Mesenchymal stem cell (in vitro differentiated cells and primary cell): ENCODE results near the gene C10orf62.
A peak's percentile ranks its signal among the peaks of the same experiment; 100 is the strongest.

Experiments
- DNase-seq: peaks from one replicate; pipeline ENCODE4 v3.0.0-alpha.2; 2013
- H2AFZ ChIP-seq: one replicate; pipeline ENCODE4 v1.6.1; 2013; ENCODE audit warnings: low read depth, mild to moderate bottlenecking, control low read depth, inconsistent platforms, low read length, moderate library complexity
- H2AK5ac ChIP-seq: 2 replicates; pipeline ENCODE4 v1.6.1; 2013; ENCODE audit warnings: low read length, moderate library complexity, mild to moderate bottlenecking, inconsistent platforms; ENCODE audit not compliant: severe bottlenecking
- H2BK120ac ChIP-seq: one replicate; pipeline ENCODE4 v1.6.1; 2013; ENCODE audit warnings: low read depth, mild to moderate bottlenecking, inconsistent platforms, low read length, moderate library complexity
- H2BK12ac ChIP-seq, 2 experiments: one replicate each; pipeline ENCODE4 v1.6.1; 2013; ENCODE audit warnings: inconsistent platforms in 2 of 2, low read length in 2 of 2, mild to moderate bottlenecking in 2 of 2, moderate library complexity in 2 of 2, control low read depth in 1 of 2
- H2BK15ac ChIP-seq: one replicate; pipeline ENCODE4 v1.6.1; 2013; ENCODE audit warnings: mild to moderate bottlenecking, low read depth, inconsistent platforms; ENCODE audit not compliant: poor library complexity, severe bottlenecking
- H2BK5ac ChIP-seq: 2 replicates; pipeline ENCODE4 v1.6.1; 2013; ENCODE audit warnings: low read depth, mild to moderate bottlenecking, low read length, control low read depth, inconsistent platforms; ENCODE audit not compliant: poor library complexity, severe bottlenecking
- H3K14ac ChIP-seq, 2 experiments: one replicate each; pipeline ENCODE4 v1.6.1; 2013; ENCODE audit warnings: inconsistent platforms in 2 of 2, low read length in 2 of 2, control low read depth in 1 of 2, mild to moderate bottlenecking in 1 of 2, moderate library complexity in 1 of 2
- H3K18ac ChIP-seq, 2 experiments: one replicate each; pipeline ENCODE4 v1.6.1; 2013; ENCODE audit warnings: inconsistent platforms in 2 of 2, low read length in 2 of 2, control low read depth in 1 of 2, low read depth in 1 of 2, mild to moderate bottlenecking in 1 of 2
- H3K23ac ChIP-seq, 2 experiments: one replicate each; pipeline ENCODE4 v1.6.1; 2013; ENCODE audit warnings: inconsistent platforms in 2 of 2, low read length in 2 of 2, mild to moderate bottlenecking in 2 of 2, moderate library complexity in 2 of 2, control low read depth in 1 of 2
- H3K27ac ChIP-seq: 2 replicates; pipeline ENCODE4 v1.5.1; 2013; ENCODE audit warnings: mild to moderate bottlenecking, moderate library complexity, low read length, control low read depth, inconsistent platforms; ENCODE audit not compliant: poor library complexity, severe bottlenecking
- H3K27me3 ChIP-seq, 2 experiments: 2 replicates each; pipeline versions ENCODE4 v1.6.1 to v1.7.0; 2013; ENCODE audit warnings: low read length in 2 of 2, mild to moderate bottlenecking in 2 of 2, moderate library complexity in 2 of 2, control low read depth in 1 of 2, inconsistent platforms in 1 of 2; ENCODE audit not compliant: control insufficient read depth in 1 of 2, insufficient read depth in 1 of 2
- H3K36me3 ChIP-seq, 2 experiments: 2 replicates each; pipeline versions ENCODE4 v1.6.1 to v1.7.0; 2013; ENCODE audit warnings: low read length in 2 of 2, control low read depth in 1 of 2, inconsistent platforms in 1 of 2, low read depth in 1 of 2, mild to moderate bottlenecking in 1 of 2; ENCODE audit not compliant: insufficient read depth in 2 of 2, control insufficient read depth in 1 of 2
- H3K4ac ChIP-seq, 2 experiments: one replicate each; pipeline ENCODE4 v1.6.1; 2013; ENCODE audit warnings: inconsistent platforms in 2 of 2, low read length in 2 of 2, mild to moderate bottlenecking in 2 of 2, moderate library complexity in 2 of 2, control low read depth in 1 of 2, low read depth in 1 of 2
- H3K4me1 ChIP-seq: 2 replicates; pipeline ENCODE4 v1.6.1; 2013; ENCODE audit warnings: low read depth, low read length, control low read depth; ENCODE audit not compliant: control insufficient read depth, insufficient read depth
- H3K4me2 ChIP-seq: 2 replicates; pipeline ENCODE4 v1.6.1; 2013; ENCODE audit warnings: low read length, mild to moderate bottlenecking, inconsistent platforms; ENCODE audit not compliant: poor library complexity, severe bottlenecking
- H3K4me3 ChIP-seq, 2 experiments: 2 replicates each; pipeline versions ENCODE4 v1.5.1 to v1.7.0; 2013; ENCODE audit warnings: low read length in 2 of 2, mild to moderate bottlenecking in 2 of 2, control low read depth in 1 of 2, low read depth in 1 of 2; ENCODE audit not compliant: insufficient read depth in 1 of 2
- H3K79me1 ChIP-seq: replicated peaks from 2 replicates; pipeline ENCODE4 v1.6.1; 2013; ENCODE audit warnings: mild to moderate bottlenecking, control low read depth, low read length, inconsistent platforms; ENCODE audit not compliant: poor library complexity, severe bottlenecking
- H3K9ac ChIP-seq: 2 replicates; pipeline ENCODE4 v1.7.0; 2013; ENCODE audit warnings: mild to moderate bottlenecking, low read length, moderate library complexity
- H3K9me3 ChIP-seq: 2 replicates; pipeline ENCODE4 v1.7.0; 2013; ENCODE audit warnings: mild to moderate bottlenecking, low read length; ENCODE audit not compliant: control insufficient read depth
- H4K8ac ChIP-seq: one replicate; pipeline ENCODE4 v1.6.1; 2013; ENCODE audit warnings: inconsistent platforms, mild to moderate bottlenecking, low read length, moderate library complexity
- H4K91ac ChIP-seq: one replicate; pipeline ENCODE4 v1.6.1; 2013; ENCODE audit warnings: mild to moderate bottlenecking, low read length, inconsistent platforms
- WGBS: methylation state at CpG from one replicate; pipeline ENCODE4 v1.1.7; 2013; ENCODE audit warnings: mixed read lengths; 5-methylcytosine and 5-hydroxymethylcytosine counted together

Gene C10orf62

DNA sequence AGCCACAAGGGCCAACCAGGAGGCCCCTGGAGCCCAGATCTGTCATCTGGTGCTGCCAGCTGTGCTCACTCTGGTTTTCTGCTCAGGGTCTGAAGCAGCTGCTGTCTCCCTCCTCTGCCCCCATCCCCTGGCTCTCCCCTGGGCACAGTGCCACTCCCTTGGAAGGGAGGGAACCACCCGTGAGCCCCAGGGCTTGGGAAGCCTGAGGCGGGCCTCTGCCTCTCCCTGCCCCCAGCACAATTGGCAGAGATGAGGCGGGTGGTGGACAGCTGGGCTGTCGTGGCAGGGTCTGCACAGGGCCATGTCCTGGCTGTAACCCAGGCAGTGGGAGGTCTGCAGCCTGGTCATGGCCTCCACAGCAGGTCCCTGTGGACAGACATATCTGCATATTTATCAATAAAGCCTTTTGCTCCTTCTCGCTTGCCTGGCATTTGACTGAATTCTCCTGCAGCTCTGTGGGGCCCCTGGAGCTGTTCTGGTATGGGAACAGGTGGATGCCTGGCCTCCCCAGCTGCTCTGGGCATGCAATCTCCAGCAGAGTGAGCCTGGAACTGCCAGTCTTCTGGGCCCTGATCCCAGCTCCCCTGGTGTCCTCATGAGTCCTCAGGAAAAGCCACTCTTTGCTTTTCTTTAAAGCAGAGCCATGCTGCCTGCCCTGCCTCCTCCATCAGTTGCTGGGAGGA lies 18.6 kb upstream of the C10orf62 start:
- Histone ChIP-seq H3K27me3 (no peaks in the 10 kb centered on the region), H2AK5ac (peak overlapping the region; percentile 82), H4K91ac (no peak overlapping the region), H3K18ac (no peak overlapping the region), H3K36me3 (peaks cover 32 to 42% of the 10 kb centered on the region in 2 experiments), H3K9ac (no peak overlapping the region), H2BK5ac (peak overlapping the region; percentile 48), H3K4me1 (peaks cover 52% of the 10 kb centered on the region), H3K4me3 (no peak overlapping the region), H2BK120ac (no peak overlapping the region), H3K23ac (no peak overlapping the region), H2BK12ac (no peak overlapping the region), H2BK15ac (no peak overlapping the region), H3K27ac (peak overlapping the region; percentile 73), H3K79me1 (peaks cover 15% of the 10 kb centered on the region), H3K4ac (no peak overlapping the region), H3K9me3 (no peaks in the 10 kb centered on the region), H4K8ac (no peak overlapping the region), H3K4me2 (no peak overlapping the region), H3K14ac (no peak overlapping the region), H2AFZ (no peak overlapping the region)
- no peak for DNase-seq
- WGBS: 95% methylated on average over 5 of the region's 5 CpGs

DNA sequence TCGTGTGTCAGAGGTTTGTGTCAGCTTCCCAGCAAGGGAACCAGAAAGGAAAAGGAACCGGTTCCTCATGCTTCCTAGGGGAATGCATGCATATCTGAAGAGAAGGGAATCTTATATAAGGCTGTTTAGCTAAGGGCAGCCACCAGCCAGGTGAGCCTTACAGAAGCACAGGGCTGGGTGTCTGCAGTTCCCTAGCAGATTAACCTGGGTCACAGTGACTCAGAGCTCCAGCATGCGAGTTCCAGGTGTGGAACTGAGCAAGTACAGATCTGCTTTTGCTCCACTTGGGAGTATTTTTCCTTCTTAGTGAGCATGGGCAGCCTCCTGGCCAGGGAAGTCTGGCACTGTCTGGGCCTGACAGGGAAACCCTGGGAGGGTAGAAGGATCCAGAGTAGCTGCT lies 17.9 kb upstream of the C10orf62 start:
- Histone ChIP-seq H2BK5ac (peak overlapping the region; percentile 2), H2BK15ac (no peak overlapping the region), H3K23ac (no peak overlapping the region), H3K27me3 (no peaks in the 10 kb centered on the region), H2BK120ac (no peak overlapping the region), H2BK12ac (no peak overlapping the region), H3K4ac (no peak overlapping the region), H3K4me1 (peaks cover 54% of the 10 kb centered on the region), H3K14ac (no peak overlapping the region), H3K36me3 (peaks cover 32 to 42% of the 10 kb centered on the region in 2 experiments), H3K4me3 (no peak overlapping the region), H2AK5ac (peak overlapping the region; percentile 82), H3K27ac (peak overlapping the region; percentile 73), H4K8ac (no peak overlapping the region), H2AFZ (no peak overlapping the region), H3K9me3 (no peaks in the 10 kb centered on the region), H3K18ac (no peak overlapping the region), H3K4me2 (no peak overlapping the region), H3K9ac (peak overlapping the region; percentile 27), H3K79me1 (peaks cover 11% of the 10 kb centered on the region), H4K91ac (no peak overlapping the region)
- DNase-seq: no peak
- WGBS: 90% methylated on average over 3 of the region's 3 CpGs

DNA sequence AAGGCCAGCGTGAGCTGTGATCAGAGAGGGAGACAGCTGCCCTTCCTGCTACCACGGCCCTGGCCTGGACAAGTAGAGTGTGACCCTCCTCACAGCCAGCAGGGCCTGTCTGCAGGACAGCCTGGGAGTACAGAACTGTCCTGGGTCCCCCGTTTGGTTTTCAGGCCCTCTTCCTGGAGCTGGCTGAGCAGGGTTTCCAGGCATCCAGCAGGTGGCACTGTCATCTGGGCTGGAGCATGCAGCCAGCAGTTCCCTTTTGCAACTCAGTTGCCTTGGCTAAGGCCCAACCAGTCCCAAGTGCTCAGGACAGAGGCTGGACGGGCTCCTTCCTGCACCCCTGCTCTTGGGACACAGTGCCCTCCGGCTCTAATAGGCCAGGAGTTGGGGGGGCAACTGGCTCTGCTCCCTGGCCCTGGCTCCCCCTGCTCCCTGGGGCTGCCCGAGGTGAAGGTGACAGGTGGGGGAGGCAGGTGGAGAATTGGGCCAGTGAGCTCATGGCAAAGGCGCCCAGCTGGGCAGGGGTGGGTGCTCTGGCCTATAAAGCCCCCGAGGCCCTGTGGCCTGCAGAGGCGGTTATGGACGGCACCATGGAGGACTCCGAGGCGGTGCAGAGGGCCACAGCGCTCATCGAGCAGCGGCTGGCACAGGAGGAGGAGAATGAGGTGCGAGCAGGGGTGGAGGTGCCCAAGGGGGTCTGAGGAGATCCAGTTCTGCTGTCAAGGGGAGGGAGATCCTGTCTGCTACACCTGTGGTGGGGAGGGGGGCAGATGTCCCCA lies 17.1 kb upstream of the C10orf62 start, which contains the start of gene ANKRD2:
Gene ANKRD2 (plus strand): TSS at position 566 of the 776 bp plus-strand sequence. CDS start 10 bp downstream, at position 576.
- DNase-seq: peak; percentile 73
- Histone ChIP-seq H2BK15ac (no peak within 1 kb of the TSS), H3K4me1 (peaks cover 53% of the 10 kb centered on the region), H2AFZ (no peak within 1 kb of the TSS), H4K8ac (no peak within 1 kb of the TSS), H3K4ac (no peak within 1 kb of the TSS), H2BK12ac (no peak within 1 kb of the TSS), H3K18ac (no peak within 1 kb of the TSS), H3K14ac (no peak within 1 kb of the TSS), H3K4me3 (no peak within 1 kb of the TSS), H4K91ac (no peak within 1 kb of the TSS), H3K9me3 (no peaks in the 10 kb centered on the region), H2BK120ac (no peak within 1 kb of the TSS), H3K4me2 (no peak within 1 kb of the TSS), H3K9ac (peak within 1 kb of the TSS; percentile 27), H3K23ac (no peak within 1 kb of the TSS), H3K36me3 (peaks cover 32 to 42% of the 10 kb centered on the region in 2 experiments), H2AK5ac (peak within 1 kb of the TSS; percentile 88), H2BK5ac (peak within 1 kb of the TSS; percentile 66), H3K79me1 (peaks cover 10% of the 10 kb centered on the region), H3K27me3 (no peaks in the 10 kb centered on the region), H3K27ac (peak within 1 kb of the TSS; percentile 89)
- WGBS: 77% methylated on average over 16 of the region's 16 CpGs

DNA sequence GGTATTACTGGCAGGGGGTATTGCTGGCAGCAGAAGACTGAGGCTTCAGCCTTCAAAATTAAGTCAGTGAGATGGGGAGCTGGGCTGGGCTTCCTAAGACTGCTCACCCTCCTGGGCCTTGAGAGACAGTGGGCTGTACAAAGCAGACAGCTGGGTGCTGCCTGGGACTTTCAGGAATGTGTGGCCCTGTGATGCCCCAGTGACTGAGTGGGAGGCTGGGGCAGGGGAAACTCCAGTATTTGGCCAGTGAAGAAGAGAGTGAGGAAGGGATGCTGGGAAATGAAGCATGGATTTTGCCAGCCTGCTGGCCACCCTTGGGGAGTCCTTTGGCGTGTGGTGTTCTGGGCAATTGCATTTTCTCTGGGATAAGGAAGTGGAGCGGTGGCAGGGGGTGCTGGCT lies 16.5 kb upstream of the C10orf62 start:
- Histone ChIP-seq H3K14ac (no peak overlapping the region), H3K18ac (no peak overlapping the region), H3K23ac (no peak overlapping the region), H2AFZ (no peak overlapping the region), H3K79me1 (peaks cover 5% of the 10 kb centered on the region), H3K9ac (no peak overlapping the region), H2BK5ac (peak overlapping the region; percentile 66), H2AK5ac (peak overlapping the region; percentile 88), H3K4me2 (no peak overlapping the region), H3K36me3 (peaks cover 29 to 39% of the 10 kb centered on the region in 2 experiments), H2BK120ac (no peak overlapping the region), H3K4me3 (no peak overlapping the region), H3K9me3 (no peaks in the 10 kb centered on the region), H2BK12ac (no peak overlapping the region), H4K8ac (no peak overlapping the region), H4K91ac (no peak overlapping the region), H3K27ac (peak overlapping the region; percentile 73), H3K4ac (no peak overlapping the region), H2BK15ac (no peak overlapping the region), H3K4me1 (peaks cover 53% of the 10 kb centered on the region), H3K27me3 (no peaks in the 10 kb centered on the region)
- peak; percentile 31 for DNase-seq
- 97% methylated on average over 2 of the region's 2 CpGs for WGBS
